ENCODE data around the gene ZNF615. TPM values are rescaled to one million over a fixed set of nuclear protein-coding genes. Genes with fewer than 3 reads are reported as not detected.

ZNF615 gene
- polyA plus RNA-seq, 3 donors = 1.8 to 2.4 (median 2.2) TPM

GRCh38 chr19:52034051-52034728, 26.2 kb upstream of the ZNF615 start:
- intact Hi-C loops (cut with micrococcal nuclease) = no loop called here
- no peak for TF ChIP-seq CTCF (IDR thresholded peaks at IDR 0.05)
- 100% methylated on average over 3 of the region's 12 CpGs for WGBS (ENCODE audit: insufficient coverage)
- Histone ChIP-seq H3K4me3 (replicated peaks in 1 of 3; ENCODE audit: low read depth in 2 of 3, low read length in 3 of 3) (peak overlapping the region in 1 of 3 experiments; percentile 40), H3K27me3 (ENCODE audit: control insufficient read depth in 2 of 2, insufficient read depth in 2 of 2, low read length in 2 of 2) (no peaks in the 10 kb centered on the region), H3K9me3 (replicated peaks in 1 of 2; ENCODE audit: control insufficient read depth in 1 of 2, insufficient read depth in 1 of 2, low read length in 2 of 2) (peaks cover 52 to 98% of the 10 kb centered on the region in 2 donors), H3K27ac (ENCODE audit: low read depth in 1 of 2, low read length in 2 of 2) (no peak overlapping the region), H3K79me2 (ENCODE audit: insufficient read depth, low read length) (no peaks in the 10 kb centered on the region), H3K36me3 (replicated peaks in 1 of 2; ENCODE audit: control insufficient read depth in 1 of 2, insufficient read depth in 2 of 2, low read length in 2 of 2) (peaks cover 43 to 62% of the 10 kb centered on the region in 2 donors), H2AFZ (ENCODE audit: insufficient read depth, low read depth, low read length, poor library complexity, severe bottlenecking) (no peak overlapping the region), H4K20me1 (ENCODE audit: insufficient read depth, low read length) (no peaks in the 10 kb centered on the region), H3K4me1 (ENCODE audit: control insufficient read depth in 1 of 2, insufficient read depth in 2 of 2, low read length in 2 of 2) (peaks cover 0 to under 1% of the 10 kb centered on the region in 2 donors), H3K9ac (ENCODE audit: insufficient read depth, low read length, poor library complexity, severe bottlenecking) (no peak overlapping the region), H3K4me2 (replicated peaks; ENCODE audit: extremely low read depth, low read length, poor library complexity, severe bottlenecking) (no peak overlapping the region)
- no peak for DNase-seq
- Mint-ChIP-seq H3K4me1 (peaks cover 2% of the 10 kb centered on the region), H3K36me3 (peaks cover 50 to 56% of the 10 kb centered on the region in 2 donors), H3K27ac (no peak overlapping the region), H3K4me3 (no peak overlapping the region), H3K27me3 (ENCODE audit: low read depth in 3 of 3) (no peaks in the 10 kb centered on the region), H3K9me3 (peaks cover 44 to 96% (median 91%) of the 10 kb centered on the region in 7 donors)

- DNase-seq = no peak
- peaks cover 40 to 77% of the 10 kb centered on the region in 2 donors for H3K9me3 ChIP-seq (replicated peaks in 1 of 2; ENCODE audit: control insufficient read depth in 1 of 2, insufficient read depth in 1 of 2, low read length in 2 of 2)
- Mint-ChIP-seq H3K4me3 (peak overlapping the region; percentile 92 to 98), H3K9me3 (peaks cover 41 to 86% (median 78%) of the 10 kb centered on the region in 7 donors), H3K27me3 (ENCODE audit: low read depth in 3 of 3) (no peaks in the 10 kb centered on the region), H3K27ac (peak overlapping the region; percentile 95 to 99 (median 98)), H3K36me3 (peaks cover 28 to 38% of the 10 kb centered on the region in 2 donors), H3K4me1 (peaks cover 21% of the 10 kb centered on the region)
- no peaks in the 10 kb centered on the region for H3K27me3 ChIP-seq (ENCODE audit: control insufficient read depth in 2 of 2, insufficient read depth in 2 of 2, low read length in 2 of 2)
- intact Hi-C loops (cut with micrococcal nuclease) = loop anchor here in 1 of 2 donors (1.0 to 10.0 kb wide), 3 partner anchors 20 to 166 kb away; partner anchors contain the start of genes PPP2R1A, ZNF350 and ZNF615
- H3K4me1 ChIP-seq (ENCODE audit: control insufficient read depth in 1 of 2, insufficient read depth in 2 of 2, low read length in 2 of 2) = peaks cover 11 to 17% of the 10 kb centered on the region in 2 donors
- WGBS (ENCODE audit: insufficient coverage) = 0% methylated on average over 1 of the region's 5 CpGs
- TF ChIP-seq CTCF (IDR thresholded peaks at IDR 0.05) = no peak
- peak overlapping the region; percentile 97 for H3K9ac ChIP-seq (ENCODE audit: insufficient read depth, low read length, poor library complexity, severe bottlenecking)
- H4K20me1 ChIP-seq (ENCODE audit: insufficient read depth, low read length) = no peaks in the 10 kb centered on the region
- H3K36me3 ChIP-seq (replicated peaks in 1 of 2; ENCODE audit: control insufficient read depth in 1 of 2, insufficient read depth in 2 of 2, low read length in 2 of 2) = peaks cover 14 to 31% of the 10 kb centered on the region in 2 donors
- H3K79me2 ChIP-seq (ENCODE audit: insufficient read depth, low read length) = no peaks in the 10 kb centered on the region
- H3K27ac ChIP-seq (ENCODE audit: low read depth in 1 of 2, low read length in 2 of 2) = peak overlapping the region; percentile 95 to 98
- peak overlapping the region; percentile 84 for H2AFZ ChIP-seq (ENCODE audit: insufficient read depth, low read depth, low read length, poor library complexity, severe bottlenecking)
- H3K4me3 ChIP-seq (replicated peaks in 1 of 3; ENCODE audit: low read depth in 2 of 3, low read length in 3 of 3) = peak overlapping the region; percentile 81 to 90 (median 84)
- peak overlapping the region; percentile 71 for H3K4me2 ChIP-seq (replicated peaks; ENCODE audit: extremely low read depth, low read length, poor library complexity, severe bottlenecking)
Measured at GRCh38 chr19:52028780-52029123, 20.7 kb upstream of the ZNF615 start.

All from CD14-positive monocyte (primary cell).